Measurements from ENCODE around the gene PRICKLE2.

PRICKLE2 gene

GRCh38 chr3:64111083-64111482 lies 114.2 kb downstream of the PRICKLE2 start:
- Histone ChIP-seq H3K9me3 (ENCODE audit: low read length) (no peaks in the 10 kb centered on the region), H3K4me1 (ENCODE audit: insufficient read depth, low read length) (peaks cover 48% of the 10 kb centered on the region), H2AFZ (ENCODE audit: low read depth, low read length) (no peak overlapping the region), H3K27me3 (ENCODE audit: insufficient read depth, low read length) (no peaks in the 10 kb centered on the region), H3K4me3 (ENCODE audit: low read length) (no peak overlapping the region), H3K36me3 (ENCODE audit: insufficient read depth, low read length) (no peaks in the 10 kb centered on the region)

GRCh38 chr3:64110071-64110470 lies 115.2 kb downstream of the PRICKLE2 start:
- Histone ChIP-seq H3K9me3 (ENCODE audit: low read length) (no peaks in the 10 kb centered on the region), H3K4me3 (ENCODE audit: low read length) (no peak overlapping the region), H3K36me3 (ENCODE audit: insufficient read depth, low read length) (no peaks in the 10 kb centered on the region), H3K4me1 (ENCODE audit: insufficient read depth, low read length) (peaks cover 48% of the 10 kb centered on the region), H3K27me3 (ENCODE audit: insufficient read depth, low read length) (no peaks in the 10 kb centered on the region), H2AFZ (ENCODE audit: low read depth, low read length) (no peak overlapping the region)

GRCh38 chr3:64109438-64109837 lies 115.8 kb downstream of the PRICKLE2 start:
- Histone ChIP-seq H3K4me3 (ENCODE audit: low read length) (no peak overlapping the region), H3K36me3 (ENCODE audit: insufficient read depth, low read length) (no peaks in the 10 kb centered on the region), H3K9me3 (ENCODE audit: low read length) (no peaks in the 10 kb centered on the region), H2AFZ (ENCODE audit: low read depth, low read length) (no peak overlapping the region), H3K4me1 (ENCODE audit: insufficient read depth, low read length) (peaks cover 48% of the 10 kb centered on the region), H3K27me3 (ENCODE audit: insufficient read depth, low read length) (no peaks in the 10 kb centered on the region)

GRCh38 chr3:64108784-64109317 lies 116.4 kb downstream of the PRICKLE2 start:
- Histone ChIP-seq H3K36me3 (ENCODE audit: insufficient read depth, low read length) (no peaks in the 10 kb centered on the region), H3K9me3 (ENCODE audit: low read length) (no peaks in the 10 kb centered on the region), H3K4me3 (ENCODE audit: low read length) (no peak overlapping the region), H3K4me1 (ENCODE audit: insufficient read depth, low read length) (peaks cover 48% of the 10 kb centered on the region), H3K27me3 (ENCODE audit: insufficient read depth, low read length) (no peaks in the 10 kb centered on the region), H2AFZ (ENCODE audit: low read depth, low read length) (no peak overlapping the region)

- H3K9me3 ChIP-seq (ENCODE audit: low read length), result no peaks in the 10 kb centered on the region
- H3K36me3 ChIP-seq (ENCODE audit: insufficient read depth, low read length), result no peaks in the 10 kb centered on the region
- no peak overlapping the region for H2AFZ ChIP-seq (ENCODE audit: low read depth, low read length)
- peaks cover 48% of the 10 kb centered on the region for H3K4me1 ChIP-seq (ENCODE audit: insufficient read depth, low read length)
- H3K4me3 ChIP-seq (ENCODE audit: low read length), result no peak overlapping the region
- no peaks in the 10 kb centered on the region for H3K27me3 ChIP-seq (ENCODE audit: insufficient read depth, low read length)
Measured at GRCh38 chr3:64108231-64108630, 117.0 kb downstream of the PRICKLE2 start.

GRCh38 chr3:64107190-64107589 lies 118.1 kb downstream of the PRICKLE2 start:
- no peak overlapping the region for H2AFZ ChIP-seq (ENCODE audit: low read depth, low read length)
- H3K4me3 ChIP-seq (ENCODE audit: low read length), result no peak overlapping the region
- H3K36me3 ChIP-seq (ENCODE audit: insufficient read depth, low read length), result no peaks in the 10 kb centered on the region
- H3K27me3 ChIP-seq (ENCODE audit: insufficient read depth, low read length), result no peaks in the 10 kb centered on the region
- H3K9me3 ChIP-seq (ENCODE audit: low read length), result no peaks in the 10 kb centered on the region
- H3K4me1 ChIP-seq (ENCODE audit: insufficient read depth, low read length), result peaks cover 48% of the 10 kb centered on the region

GRCh38 chr3:64105816-64106215 lies 119.5 kb downstream of the PRICKLE2 start:
- H3K9me3 ChIP-seq (ENCODE audit: low read length), result no peaks in the 10 kb centered on the region
- no peaks in the 10 kb centered on the region for H3K27me3 ChIP-seq (ENCODE audit: insufficient read depth, low read length)
- H3K4me1 ChIP-seq (ENCODE audit: insufficient read depth, low read length), result peaks cover 43% of the 10 kb centered on the region
- no peaks in the 10 kb centered on the region for H3K36me3 ChIP-seq (ENCODE audit: insufficient read depth, low read length)
- no peak overlapping the region for H3K4me3 ChIP-seq (ENCODE audit: low read length)
- H2AFZ ChIP-seq (ENCODE audit: low read depth, low read length), result no peak overlapping the region

- Histone ChIP-seq H3K36me3 (ENCODE audit: insufficient read depth, low read length) (no peaks in the 10 kb centered on the region), H2AFZ (ENCODE audit: low read depth, low read length) (no peak overlapping the region), H3K4me3 (ENCODE audit: low read length) (no peak overlapping the region), H3K27me3 (ENCODE audit: insufficient read depth, low read length) (no peaks in the 10 kb centered on the region), H3K9me3 (ENCODE audit: low read length) (no peaks in the 10 kb centered on the region), H3K4me1 (ENCODE audit: insufficient read depth, low read length) (peaks cover 33% of the 10 kb centered on the region)
Measured at GRCh38 chr3:64104691-64105111, 120.6 kb downstream of the PRICKLE2 start.

GRCh38 chr3:64104006-64104405 lies 121.3 kb downstream of the PRICKLE2 start:
- Histone ChIP-seq H3K27me3 (ENCODE audit: insufficient read depth, low read length) (no peaks in the 10 kb centered on the region), H3K4me1 (ENCODE audit: insufficient read depth, low read length) (peaks cover 26% of the 10 kb centered on the region), H3K4me3 (ENCODE audit: low read length) (no peak overlapping the region), H3K36me3 (ENCODE audit: insufficient read depth, low read length) (no peaks in the 10 kb centered on the region), H3K9me3 (ENCODE audit: low read length) (no peaks in the 10 kb centered on the region), H2AFZ (ENCODE audit: low read depth, low read length) (no peak overlapping the region)

GRCh38 chr3:64103131-64103530 lies 122.1 kb downstream of the PRICKLE2 start:
- no peak overlapping the region for H2AFZ ChIP-seq (ENCODE audit: low read depth, low read length)
- peaks cover 17% of the 10 kb centered on the region for H3K4me1 ChIP-seq (ENCODE audit: insufficient read depth, low read length)
- no peaks in the 10 kb centered on the region for H3K36me3 ChIP-seq (ENCODE audit: insufficient read depth, low read length)
- no peak overlapping the region for H3K4me3 ChIP-seq (ENCODE audit: low read length)
- H3K27me3 ChIP-seq (ENCODE audit: insufficient read depth, low read length), result no peaks in the 10 kb centered on the region
- H3K9me3 ChIP-seq (ENCODE audit: low read length), result no peaks in the 10 kb centered on the region

- Histone ChIP-seq H2AFZ (ENCODE audit: low read depth, low read length) (no peak overlapping the region), H3K36me3 (ENCODE audit: insufficient read depth, low read length) (no peaks in the 10 kb centered on the region), H3K9me3 (ENCODE audit: low read length) (no peaks in the 10 kb centered on the region), H3K4me1 (ENCODE audit: insufficient read depth, low read length) (peaks cover 12% of the 10 kb centered on the region), H3K27me3 (ENCODE audit: insufficient read depth, low read length) (no peaks in the 10 kb centered on the region), H3K4me3 (ENCODE audit: low read length) (no peak overlapping the region)
Measured at GRCh38 chr3:64102147-64102546, 123.1 kb downstream of the PRICKLE2 start.

- Histone ChIP-seq H3K4me3 (ENCODE audit: low read length) (no peak overlapping the region), H3K9me3 (ENCODE audit: low read length) (no peaks in the 10 kb centered on the region), H3K36me3 (ENCODE audit: insufficient read depth, low read length) (no peaks in the 10 kb centered on the region), H3K4me1 (ENCODE audit: insufficient read depth, low read length) (peaks cover 12% of the 10 kb centered on the region), H2AFZ (ENCODE audit: low read depth, low read length) (no peak overlapping the region), H3K27me3 (ENCODE audit: insufficient read depth, low read length) (no peaks in the 10 kb centered on the region)
Measured at GRCh38 chr3:64099316-64099715, 126.0 kb downstream of the PRICKLE2 start.

GRCh38 chr3:64098670-64099069 lies 126.6 kb downstream of the PRICKLE2 start:
- no peak overlapping the region for H3K4me3 ChIP-seq (ENCODE audit: low read length)
- H3K36me3 ChIP-seq (ENCODE audit: insufficient read depth, low read length), result no peaks in the 10 kb centered on the region
- H3K27me3 ChIP-seq (ENCODE audit: insufficient read depth, low read length), result no peaks in the 10 kb centered on the region
- no peaks in the 10 kb centered on the region for H3K9me3 ChIP-seq (ENCODE audit: low read length)
- no peak overlapping the region for H2AFZ ChIP-seq (ENCODE audit: low read depth, low read length)
- peaks cover 13% of the 10 kb centered on the region for H3K4me1 ChIP-seq (ENCODE audit: insufficient read depth, low read length)

- peaks cover 13% of the 10 kb centered on the region for H3K4me1 ChIP-seq (ENCODE audit: insufficient read depth, low read length)
- H3K4me3 ChIP-seq (ENCODE audit: low read length), result no peak overlapping the region
- H2AFZ ChIP-seq (ENCODE audit: low read depth, low read length), result no peak overlapping the region
- no peaks in the 10 kb centered on the region for H3K36me3 ChIP-seq (ENCODE audit: insufficient read depth, low read length)
- no peaks in the 10 kb centered on the region for H3K27me3 ChIP-seq (ENCODE audit: insufficient read depth, low read length)
- H3K9me3 ChIP-seq (ENCODE audit: low read length), result no peaks in the 10 kb centered on the region
Measured at GRCh38 chr3:64097920-64098319, 127.3 kb downstream of the PRICKLE2 start.
